SU-DHL-6 (cell line): ENCODE results near the gene TMEM200B.

Experiments used
- H2AFZ ChIP-seq: fragments of 200-600 bp; sonication (generic); 2 replicates; pipeline ENCODE4 v1.6.1; 2014; ENCODE audit warnings: low read depth, mild to moderate bottlenecking, moderate library complexity, mixed read lengths, antibody characterized with exemption, low read length; ENCODE audit not compliant: severe bottlenecking
- H3F3A ChIP-seq: fragments of 200-600 bp; shearing (Covaris generic); 2 replicates; pipeline ENCODE4 v1.6.0; 2016; ENCODE audit warnings: antibody characterized with exemption, mild to moderate bottlenecking; ENCODE audit not compliant: insufficient read depth
- H3K27ac ChIP-seq: fragments of 200-600 bp; sonication (generic); 2 replicates; pipeline ENCODE4 v1.5.1; 2016; ENCODE audit warnings: low read depth, mild to moderate bottlenecking, low read length, moderate library complexity, mixed read lengths
- H3K27me3 ChIP-seq: fragments of 200-600 bp; sonication (generic), shearing (Covaris generic); 2 replicates; pipeline ENCODE4 v1.6.0; 2014; ENCODE audit warnings: mild to moderate bottlenecking, low read length
- H3K36me3 ChIP-seq: fragments of 200-600 bp; sonication (generic); 2 replicates; pipeline ENCODE4 v1.6.1; 2014; ENCODE audit warnings: mild to moderate bottlenecking, low read length, mixed read lengths
- H3K4me2 ChIP-seq: fragments of 300-600, 200-600 bp; shearing (Covaris generic), sonication (generic); 2 replicates; pipeline ENCODE4 v1.6.0; 2014; ENCODE audit warnings: low read length, low read depth, mild to moderate bottlenecking; ENCODE audit not compliant: poor library complexity, severe bottlenecking
- H3K4me3 ChIP-seq: fragments of 200-600 bp; sonication (generic); 2 replicates; pipeline ENCODE4 v1.5.1; 2014; ENCODE audit warnings: antibody characterized with exemption, low read length, mild to moderate bottlenecking, mixed read lengths; ENCODE audit not compliant: insufficient read depth, poor library complexity, severe bottlenecking
- H3K79me2 ChIP-seq: fragments of 200-600 bp; sonication (generic); 2 replicates; pipeline ENCODE4 v1.6.1; 2014; ENCODE audit warnings: mild to moderate bottlenecking, low read length, moderate library complexity; ENCODE audit not compliant: insufficient read depth
- H3K9ac ChIP-seq: fragments of 200-600 bp; sonication (generic); 2 replicates; pipeline ENCODE4 v1.7.0; 2014; ENCODE audit warnings: mild to moderate bottlenecking, low read length
- H3K9me2 ChIP-seq: fragments of 200-600 bp; sonication (generic); replicated peaks from 2 replicates; pipeline ENCODE4 v1.6.1; 2014; ENCODE audit warnings: low read length; ENCODE audit not compliant: insufficient read depth
- H3K9me3 ChIP-seq: fragments of 200-600 bp; sonication (generic); 2 replicates; pipeline ENCODE4 v1.6.1; 2014; ENCODE audit warnings: low read length, mixed read lengths; ENCODE audit not compliant: insufficient read depth
- H4K20me1 ChIP-seq: fragments of 200-600 bp; sonication (generic); 2 replicates; pipeline ENCODE4 v1.6.1; 2014; ENCODE audit warnings: low read depth, mild to moderate bottlenecking, antibody characterized with exemption, low read length, moderate library complexity, mixed read lengths
- EZH2phosphoT487 ChIP-seq: fragments of 200-600 bp; sonication (generic), shearing (Covaris generic); conservative IDR thresholded peaks from 2 replicates; pipeline ENCODE4 v1.6.1; 2018; ENCODE audit warnings: mild to moderate bottlenecking, antibody characterized with exemption, low read length, moderate library complexity, mixed read lengths
- TF ChIP-seq, protein P1 (sequence below): fragments of 200-600 bp; sonication (generic); IDR thresholded peaks from one replicate; pipeline ENCODE4 v1.5.1; 2017; ENCODE audit warnings: antibody characterized with exemption, mild to moderate bottlenecking, low read length, moderate library complexity; ENCODE audit not compliant: insufficient read depth, poor library complexity, severe bottlenecking

TMEM200B gene

DNA sequence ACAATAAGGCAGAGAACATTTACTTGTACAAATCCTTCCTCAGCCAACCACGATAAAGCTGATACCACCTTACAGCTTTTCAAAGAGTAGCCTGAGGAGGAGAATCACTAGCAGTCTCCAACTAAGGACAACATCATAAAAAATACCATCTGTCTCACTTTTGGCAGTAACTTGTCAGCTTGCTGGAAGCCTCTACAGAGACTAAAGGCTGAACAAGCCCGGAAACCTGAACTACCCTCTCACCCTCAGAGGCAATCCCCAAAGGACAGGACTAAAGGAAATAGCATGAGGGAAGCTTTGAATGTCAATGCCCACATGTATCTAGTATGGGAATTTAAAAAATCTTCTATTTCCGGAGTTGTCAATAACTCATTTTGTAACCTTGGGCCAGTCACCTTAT, 47.4 kb upstream of the TMEM200B start:
- no peak overlapping the region for H3K4me3 ChIP-seq
- no peak overlapping the region for H3K4me2 ChIP-seq
- no peak overlapping the region for H3K27ac ChIP-seq
- peaks cover 6% of the 10 kb centered on the region; the same call in 1 of the 2 replicates for H3F3A ChIP-seq
- H3K9me2 ChIP-seq, result no peaks in the 10 kb centered on the region
- no peak overlapping the region for H2AFZ ChIP-seq
- H3K79me2 ChIP-seq, result peaks cover 99% of the 10 kb centered on the region
- no peaks in the 10 kb centered on the region for H3K9me3 ChIP-seq
- no peaks in the 10 kb centered on the region for H3K27me3 ChIP-seq
- H3K9ac ChIP-seq, result no peak overlapping the region
- peaks cover 50% of the 10 kb centered on the region for H4K20me1 ChIP-seq
- TF ChIP-seq, protein P1, sequence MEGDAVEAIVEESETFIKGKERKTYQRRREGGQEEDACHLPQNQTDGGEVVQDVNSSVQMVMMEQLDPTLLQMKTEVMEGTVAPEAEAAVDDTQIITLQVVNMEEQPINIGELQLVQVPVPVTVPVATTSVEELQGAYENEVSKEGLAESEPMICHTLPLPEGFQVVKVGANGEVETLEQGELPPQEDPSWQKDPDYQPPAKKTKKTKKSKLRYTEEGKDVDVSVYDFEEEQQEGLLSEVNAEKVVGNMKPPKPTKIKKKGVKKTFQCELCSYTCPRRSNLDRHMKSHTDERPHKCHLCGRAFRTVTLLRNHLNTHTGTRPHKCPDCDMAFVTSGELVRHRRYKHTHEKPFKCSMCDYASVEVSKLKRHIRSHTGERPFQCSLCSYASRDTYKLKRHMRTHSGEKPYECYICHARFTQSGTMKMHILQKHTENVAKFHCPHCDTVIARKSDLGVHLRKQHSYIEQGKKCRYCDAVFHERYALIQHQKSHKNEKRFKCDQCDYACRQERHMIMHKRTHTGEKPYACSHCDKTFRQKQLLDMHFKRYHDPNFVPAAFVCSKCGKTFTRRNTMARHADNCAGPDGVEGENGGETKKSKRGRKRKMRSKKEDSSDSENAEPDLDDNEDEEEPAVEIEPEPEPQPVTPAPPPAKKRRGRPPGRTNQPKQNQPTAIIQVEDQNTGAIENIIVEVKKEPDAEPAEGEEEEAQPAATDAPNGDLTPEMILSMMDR, result no peak
- TF ChIP-seq EZH2phosphoT487, result no peak
- peaks cover 30% of the 10 kb centered on the region for H3K36me3 ChIP-seq

DNA sequence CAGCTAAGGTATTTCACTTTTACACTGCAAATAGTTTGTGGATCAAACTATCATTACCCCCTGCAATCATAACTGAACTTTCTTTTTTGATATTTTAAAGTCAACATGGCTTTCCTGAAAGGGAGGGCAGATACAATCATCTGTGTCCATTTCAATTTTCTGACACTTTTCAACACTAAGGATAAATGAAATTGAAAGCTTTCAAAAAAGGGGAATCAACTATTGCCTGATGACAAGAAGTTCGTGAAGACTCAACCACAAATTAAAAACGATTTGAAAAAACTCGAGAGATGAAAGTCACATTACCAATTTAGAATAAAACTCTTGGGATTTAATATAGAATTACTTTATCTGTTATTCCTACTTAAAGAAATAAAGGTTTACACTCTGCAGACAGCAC, 46.3 kb upstream of the TMEM200B start:
- H3K79me2 ChIP-seq, result peaks cover 100% of the 10 kb centered on the region
- H3K9ac ChIP-seq, result no peak overlapping the region
- H3F3A ChIP-seq, result peaks cover 6% of the 10 kb centered on the region; the same call in 1 of the 2 replicates
- no peaks in the 10 kb centered on the region for H3K27me3 ChIP-seq
- H2AFZ ChIP-seq, result no peak overlapping the region
- H3K4me2 ChIP-seq, result no peak overlapping the region
- no peaks in the 10 kb centered on the region for H3K9me2 ChIP-seq
- no peaks in the 10 kb centered on the region for H3K9me3 ChIP-seq
- no peak overlapping the region for H3K27ac ChIP-seq
- H3K36me3 ChIP-seq, result peaks cover 34% of the 10 kb centered on the region
- H4K20me1 ChIP-seq, result peaks cover 50% of the 10 kb centered on the region
- H3K4me3 ChIP-seq, result no peak overlapping the region
- TF ChIP-seq, protein P1, result no peak
- TF ChIP-seq EZH2phosphoT487, result no peak

- peaks cover 35% of the 10 kb centered on the region for H3K36me3 ChIP-seq
- H3K79me2 ChIP-seq, result peaks cover 100% of the 10 kb centered on the region
- peaks cover 56% of the 10 kb centered on the region for H4K20me1 ChIP-seq
Measured at GRCh38 chr1:29167904-29168303, 44.2 kb upstream of the TMEM200B start.

More at GRCh38 chr1:29167904-29168303, 44.2 kb upstream of the TMEM200B start:
- no peak overlapping the region for H3K9ac ChIP-seq
- H3K4me3 ChIP-seq, result no peak overlapping the region
- no peak overlapping the region for H3K4me2 ChIP-seq
- no peaks in the 10 kb centered on the region for H3K9me2 ChIP-seq
- no peak for TF ChIP-seq EZH2phosphoT487
- TF ChIP-seq, protein P1, result no peak
- peaks cover 9% of the 10 kb centered on the region; the same call in 1 of the 2 replicates for H3F3A ChIP-seq
- no peak overlapping the region for H3K27ac ChIP-seq
- H2AFZ ChIP-seq, result no peak overlapping the region
- H3K9me3 ChIP-seq, result no peaks in the 10 kb centered on the region
- no peaks in the 10 kb centered on the region for H3K27me3 ChIP-seq
